Measurements from ENCODE around the gene ELAPOR2.

DNA sequence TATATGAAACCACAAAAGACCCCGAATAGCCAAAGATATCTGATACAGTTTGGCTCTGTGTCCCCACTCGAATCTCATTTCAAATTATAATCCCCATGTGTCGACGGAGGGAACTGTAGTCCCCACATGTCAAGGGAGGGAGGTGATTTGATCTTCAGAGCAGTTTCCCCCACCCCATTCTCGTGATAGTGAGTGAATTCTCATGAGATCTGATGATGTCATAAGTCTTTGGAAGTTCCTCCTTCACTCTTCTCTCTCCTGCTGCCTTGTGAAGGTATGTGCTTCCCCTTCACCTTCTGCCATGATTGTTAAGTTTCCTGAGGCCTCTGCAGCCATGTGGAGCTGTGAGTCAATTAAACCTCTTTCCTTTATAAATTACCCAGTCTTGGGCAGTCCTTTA, 13.0 kb downstream of the ELAPOR2 start:
- TF ChIP-seq POLR2A (IDR thresholded peaks at IDR 0.05) (no peak), CTCF (IDR thresholded peaks at IDR 0.05) (no peak), POLR2AphosphoS5 (IDR thresholded peaks at IDR 0.05) (no peak)
